Mesenteric fat pad (tissue), 1 donor: Measurements from ENCODE around the gene RBM14. TPM values are rescaled to one million over a fixed set of nuclear protein-coding genes. Genes with fewer than 3 reads are reported as not detected.
"Not testable (repeated sequence)": the region's sequence is repeated elsewhere in the genome, so short reads cannot be mapped to it uniquely, and the experiment has no call there.

ENCODE experiments used
- DNase-seq: peaks from one replicate; pipeline ENCODE4 v3.0.0-alpha.2; 2020; ENCODE audit warnings: low spot score
- total RNA-seq: library from RNA; stranded (reverse); fragmentation: NEBNext Ultra II Directional; extraction: Animal tissue kit (Norgen Biotek cat#: 25700); gene quantifications from one replicate; pipeline ENCODE4 v1.2.1, GENCODE V29; 2021
- donor health status: DM: yes; HTN: yes; CAD: no.

The RBM14 gene
- total RNA-seq, 1 donor from 2014 or later: 64.0 TPM

DNA sequence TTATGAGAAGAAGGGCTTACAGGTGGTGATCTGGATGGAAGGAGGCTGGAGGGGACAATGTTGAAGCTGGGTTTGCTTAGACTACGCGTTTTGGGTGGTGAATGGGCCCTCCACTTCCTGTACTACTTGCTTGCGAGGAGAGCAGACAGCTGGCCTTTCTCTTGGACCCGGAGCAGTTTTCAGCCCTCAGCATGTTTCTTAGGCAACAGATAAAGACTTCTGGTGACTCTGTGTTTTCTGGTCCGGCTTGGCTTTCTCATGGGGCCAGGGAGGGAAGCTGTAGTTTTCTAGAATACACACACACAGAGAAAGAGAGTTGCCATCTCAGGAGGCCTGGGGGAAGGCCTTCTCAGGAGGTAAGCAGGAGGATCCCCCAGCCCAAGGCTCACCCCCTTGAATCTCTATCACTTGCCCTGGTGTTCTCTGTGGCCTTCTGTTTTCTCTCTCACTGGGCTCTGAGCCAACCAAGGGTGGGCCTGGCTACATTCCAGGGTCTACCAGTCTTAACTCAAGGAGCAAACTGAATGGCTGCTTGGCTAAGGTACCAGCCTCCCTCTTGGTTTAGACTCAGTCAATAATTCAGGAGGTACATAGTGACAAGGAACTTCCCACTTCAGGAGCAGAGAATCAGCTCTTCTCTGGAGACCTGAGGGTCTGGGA lies 21.1 kb upstream of the RBM14 start:
- DNase-seq: no peak

DNA sequence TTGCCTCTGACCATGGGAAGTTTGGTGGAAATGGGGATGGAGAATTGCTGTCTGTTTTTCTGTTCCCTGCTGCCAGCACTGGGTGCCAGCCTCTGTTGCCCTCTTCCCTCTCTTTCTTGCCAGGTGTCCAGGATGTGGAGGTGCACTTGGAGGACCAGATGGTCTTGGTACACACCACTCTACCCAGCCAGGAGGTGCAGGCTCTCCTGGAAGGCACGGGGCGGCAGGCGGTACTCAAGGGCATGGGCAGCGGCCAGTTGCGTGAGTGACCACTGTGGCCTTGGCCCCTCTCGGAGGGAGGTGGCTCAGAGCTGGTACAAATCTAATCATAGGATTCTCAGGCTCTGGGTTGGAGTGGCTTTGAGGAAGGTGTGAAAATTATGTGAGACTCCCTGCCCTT lies 17.4 kb upstream of the RBM14 start:
- no peak for DNase-seq

DNA sequence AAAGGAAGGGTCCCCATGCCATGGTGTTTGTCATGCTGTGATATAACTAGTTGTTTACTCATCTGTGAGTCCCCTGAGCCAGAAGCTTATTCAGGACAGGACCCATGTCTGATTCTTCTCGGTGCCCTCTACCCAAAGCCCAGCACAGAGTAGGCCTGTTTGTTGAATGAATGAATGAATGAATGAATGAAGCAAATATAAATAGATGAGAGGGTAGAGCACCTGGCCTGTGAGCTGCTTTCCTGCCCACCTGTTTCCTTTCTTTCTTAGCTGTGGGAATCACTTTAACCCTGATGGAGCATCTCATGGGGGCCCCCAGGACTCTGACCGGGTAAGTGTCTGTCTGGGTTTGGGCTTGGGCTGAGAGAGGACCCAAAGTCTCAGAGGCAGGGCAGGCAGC lies 16.2 kb upstream of the RBM14 start:
- no peak for DNase-seq

DNA sequence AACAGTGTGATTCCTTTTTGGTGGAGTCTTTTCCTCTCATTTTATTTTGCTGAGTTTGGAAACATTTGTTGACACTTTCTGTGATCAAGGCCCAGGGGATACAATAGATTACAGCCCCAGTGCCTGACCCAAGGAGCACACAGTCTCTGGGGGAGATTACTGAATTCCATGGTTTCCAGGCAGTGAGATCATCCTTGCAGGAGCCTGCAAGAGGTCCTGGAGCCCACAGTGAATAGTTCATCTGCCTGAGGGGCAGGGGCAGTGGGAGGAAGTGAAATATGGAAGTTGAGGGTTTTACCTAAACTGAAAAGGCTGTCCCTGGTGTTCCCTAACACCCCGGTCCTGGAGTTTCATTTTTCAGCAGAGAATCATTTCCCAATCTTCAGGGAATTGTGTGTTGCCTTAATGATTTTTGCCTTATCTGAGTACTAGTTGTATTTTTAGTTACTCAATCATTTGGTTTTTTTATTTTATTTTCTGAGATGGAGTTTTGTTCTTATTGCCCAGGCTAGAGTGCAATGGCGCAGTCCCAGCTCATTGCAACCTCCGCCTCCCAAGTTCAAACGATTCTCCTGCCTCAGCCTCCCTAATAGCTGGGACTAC lies 15.7 kb upstream of the RBM14 start:
- no peak for DNase-seq

DNA sequence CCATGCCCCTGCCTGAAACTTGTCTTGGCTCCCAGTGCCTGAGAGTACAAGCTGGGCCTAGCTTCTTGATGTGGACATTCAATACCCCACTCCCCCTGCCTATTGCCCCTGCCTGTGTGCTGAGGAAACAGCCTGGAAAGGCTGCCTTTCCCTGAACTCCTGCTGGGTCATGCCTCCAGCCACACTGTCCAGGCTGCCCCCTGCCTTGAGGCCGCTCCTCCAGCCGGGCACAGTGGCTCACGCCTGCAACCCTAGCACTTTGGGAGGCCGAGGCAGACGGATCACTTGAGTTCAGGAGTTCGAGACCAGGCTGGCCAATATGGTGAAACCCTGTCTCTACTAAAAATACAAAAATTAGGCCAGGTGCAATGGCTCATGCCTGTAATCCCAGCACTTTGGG lies 13.4 kb upstream of the RBM14 start:
- DNase-seq: no peak

DNA sequence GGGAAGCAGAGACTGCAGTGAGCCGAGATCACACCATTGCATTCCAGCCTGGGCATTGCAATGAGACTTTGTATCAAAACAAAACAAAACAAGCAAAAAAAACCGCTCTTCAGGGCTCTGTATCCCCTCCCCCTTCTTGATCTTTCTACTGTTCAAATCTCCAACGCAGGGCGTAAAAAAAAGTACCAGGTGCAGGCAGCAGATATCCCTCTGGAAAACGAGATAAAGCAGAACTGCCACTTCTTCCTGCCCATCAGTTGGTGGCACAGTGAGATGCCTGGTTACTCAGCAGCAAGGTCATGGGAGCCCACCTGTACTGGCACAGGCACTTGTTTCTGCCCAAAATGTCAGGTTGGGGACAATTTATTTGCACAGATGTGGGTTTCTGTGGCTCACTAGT lies 12.3 kb upstream of the RBM14 start:
- no peak for DNase-seq

DNA sequence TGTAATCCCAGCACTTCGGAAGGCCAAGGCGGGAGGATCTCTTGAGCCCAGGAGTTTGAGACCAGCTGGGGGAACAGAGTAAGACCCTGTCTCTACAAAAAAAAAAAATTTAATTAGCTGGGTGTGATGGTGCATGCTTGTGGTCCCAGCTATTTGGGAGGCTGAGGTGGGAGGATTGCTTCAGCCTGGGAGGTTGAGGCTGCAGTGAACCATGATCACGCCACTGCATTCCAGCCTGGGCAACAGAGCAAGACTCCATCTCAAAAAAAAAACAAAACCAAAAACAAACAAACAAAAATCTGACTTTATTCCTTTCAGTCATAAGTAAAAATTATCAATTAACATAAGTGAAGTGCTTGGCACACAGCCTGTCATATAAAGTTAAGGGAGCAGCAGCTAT lies 9.8 kb upstream of the RBM14 start:
- not testable (repeated sequence) for DNase-seq

DNA sequence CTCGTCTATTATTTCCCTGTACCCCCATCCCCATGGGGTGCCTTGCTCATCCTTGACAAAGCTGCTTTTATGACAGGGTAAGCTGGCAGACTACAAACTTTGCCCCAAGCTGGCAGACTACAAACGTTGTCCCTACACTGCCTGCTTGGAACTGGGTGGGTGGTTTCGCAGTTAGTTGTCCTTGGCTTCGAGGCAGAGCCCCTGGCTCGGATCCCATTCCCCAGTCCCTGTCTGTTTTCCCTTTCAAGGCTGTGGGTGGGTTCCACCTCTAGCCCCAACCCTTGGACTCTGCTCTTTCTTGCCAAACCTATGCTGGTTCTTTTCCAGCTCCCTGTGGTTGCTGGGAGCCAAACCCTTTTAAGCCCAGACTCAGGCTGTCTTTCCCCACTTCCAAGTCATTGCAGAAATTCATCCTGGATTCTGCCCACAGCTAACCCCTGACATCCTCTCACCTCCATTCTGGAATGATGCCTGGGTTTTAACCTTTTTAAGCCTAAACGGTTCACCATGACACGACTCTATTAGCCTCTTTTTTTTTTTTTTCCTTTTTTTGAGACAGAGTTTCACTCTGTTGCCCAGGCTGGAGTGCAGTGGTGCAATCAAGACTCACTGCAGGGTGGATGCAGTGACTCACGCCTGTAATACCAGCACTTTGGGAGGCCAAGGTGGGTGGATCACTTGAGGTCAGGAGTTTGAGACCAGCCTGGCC lies 9.2 kb upstream of the RBM14 start:
- no peak for DNase-seq

DNA sequence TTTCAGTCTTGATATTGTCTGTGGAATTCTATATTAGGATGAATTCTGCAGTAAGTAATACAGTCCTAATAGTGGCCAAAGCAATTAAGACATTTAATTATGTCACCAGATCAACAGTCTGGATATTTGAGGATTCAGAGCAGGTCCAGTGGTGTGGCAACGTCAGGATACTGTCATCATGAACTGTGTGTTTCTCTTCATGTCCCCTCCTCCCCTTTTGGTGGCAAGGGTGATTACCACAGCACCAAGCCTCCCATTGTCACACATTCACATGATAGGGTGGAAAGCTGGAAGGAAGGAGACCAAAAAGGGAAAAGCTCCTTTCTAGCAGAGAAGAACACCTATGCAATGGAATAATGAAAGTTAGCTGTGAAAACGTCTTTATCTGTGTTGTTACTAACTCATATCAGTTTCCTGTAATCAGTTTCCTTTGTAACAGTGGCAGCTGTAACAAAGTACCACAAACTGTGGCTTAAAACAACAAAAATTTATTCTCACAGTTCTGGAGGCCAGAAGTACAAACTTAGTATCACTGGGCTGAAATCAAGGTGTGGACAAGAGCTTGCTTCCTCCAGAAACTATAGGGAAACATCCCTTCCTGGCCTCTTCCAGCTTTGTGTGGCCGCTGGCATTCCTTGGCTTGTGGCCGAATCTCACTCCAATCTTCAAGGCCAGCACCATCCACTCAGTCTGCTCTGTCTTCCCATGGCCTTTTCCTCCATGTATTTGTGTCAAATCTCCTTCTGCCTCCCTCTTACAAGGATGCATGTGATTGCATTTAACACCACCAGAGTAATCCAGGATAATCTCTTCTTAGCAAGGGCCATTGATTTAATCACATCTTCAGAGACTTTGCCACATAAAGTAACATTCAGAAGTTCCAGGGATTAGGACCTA lies 6.5 kb upstream of the RBM14 start:
- DNase-seq: no peak

DNA sequence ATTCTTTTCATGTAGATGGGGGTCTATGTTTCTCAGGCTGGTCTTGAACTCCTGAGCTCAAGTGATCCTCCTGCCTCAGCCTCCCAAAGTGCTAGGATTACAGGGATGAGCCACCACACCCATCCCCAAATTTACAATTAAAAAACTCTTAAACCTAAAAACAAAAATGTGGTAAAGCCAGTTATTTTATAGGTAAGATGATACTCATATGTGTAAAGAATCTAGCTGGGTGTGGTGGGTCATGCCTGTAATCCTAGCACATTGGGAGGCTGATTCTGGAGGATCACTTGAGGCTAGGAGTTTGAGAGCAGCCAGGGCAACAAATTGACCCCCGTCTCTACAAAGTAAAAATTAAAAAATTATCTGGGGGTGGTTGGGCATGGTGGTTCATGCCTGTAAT lies 4.0 kb upstream of the RBM14 start:
- DNase-seq: no peak

DNA sequence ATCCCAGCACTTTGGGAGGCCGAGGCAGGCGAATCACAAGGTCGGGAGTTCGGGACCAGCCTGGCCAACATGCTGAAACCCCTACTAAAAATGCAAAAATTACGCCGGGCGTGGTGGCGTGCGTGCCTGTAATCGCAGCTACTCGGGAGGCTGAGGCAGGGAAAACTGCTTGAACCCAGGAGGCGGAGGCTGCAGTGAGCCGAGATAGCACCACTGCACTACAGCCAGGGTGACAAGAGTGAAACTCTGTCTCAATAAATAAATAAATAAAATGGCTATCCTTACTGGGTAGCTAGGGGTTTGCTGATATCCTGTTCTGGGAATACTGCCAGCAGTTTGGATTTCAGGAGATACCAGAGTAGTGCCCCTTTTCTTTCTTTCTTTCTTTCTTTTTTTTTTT lies 2.4 kb upstream of the RBM14 start:
- DNase-seq: no peak

DNA sequence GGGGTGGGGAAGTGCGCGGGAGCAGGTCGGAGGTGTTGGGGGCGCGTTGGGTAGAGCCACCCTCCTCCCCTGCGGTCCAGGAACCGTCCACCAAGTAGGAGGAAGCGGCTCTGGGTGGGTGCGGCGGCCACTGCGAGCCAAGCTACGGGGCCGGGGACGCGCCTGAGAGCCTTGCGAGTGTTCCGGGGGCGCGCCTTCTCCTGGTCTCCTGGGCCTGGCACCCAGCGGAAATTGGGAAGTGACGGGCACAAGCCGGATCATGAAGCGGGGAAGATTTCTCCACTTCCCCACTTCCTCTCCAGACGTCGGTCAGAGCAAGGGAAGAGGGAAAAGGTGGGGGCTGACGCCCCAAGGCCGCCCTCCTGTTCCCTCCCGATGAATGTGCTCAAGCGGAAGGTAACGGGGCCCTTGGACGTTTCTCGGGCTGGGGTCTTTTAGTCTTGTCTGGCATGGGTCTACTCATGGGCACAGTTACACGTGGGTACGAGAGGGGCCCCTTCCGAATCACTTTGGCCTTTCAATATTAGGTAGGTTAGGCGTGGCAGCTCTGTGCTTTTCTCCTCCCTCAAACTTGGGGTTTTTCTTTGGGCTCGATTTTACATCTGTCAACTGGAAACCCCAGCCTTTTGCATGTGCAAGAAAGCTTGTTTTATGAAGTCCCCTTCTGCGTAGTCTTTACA lies 865 bp downstream of the RBM14 start:
- DNase-seq: peak; percentile 93

DNA sequence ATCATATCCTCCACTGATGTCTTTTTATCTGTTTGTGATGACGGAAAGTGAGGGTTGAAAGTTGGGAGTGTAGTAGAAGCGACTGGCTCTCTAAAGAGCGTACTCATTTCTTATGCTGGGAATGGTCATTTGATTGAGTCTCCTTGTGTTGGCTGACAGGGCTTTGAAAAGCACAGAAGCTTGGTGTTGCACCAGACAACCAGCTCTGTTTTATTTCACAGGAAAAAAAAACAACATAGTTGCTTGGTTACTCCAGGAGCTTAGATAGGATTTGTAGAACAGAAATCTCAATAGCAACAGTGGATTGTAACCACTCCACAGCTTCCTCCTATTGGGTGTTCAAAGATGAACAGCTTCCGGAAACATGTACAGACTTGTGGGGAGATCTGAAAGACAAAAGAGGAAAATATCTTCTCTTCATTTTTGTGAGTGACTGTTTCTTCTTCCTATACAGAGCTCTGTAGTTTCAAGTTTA lies 2.7 kb downstream of the RBM14 start:
- no peak for DNase-seq

DNA sequence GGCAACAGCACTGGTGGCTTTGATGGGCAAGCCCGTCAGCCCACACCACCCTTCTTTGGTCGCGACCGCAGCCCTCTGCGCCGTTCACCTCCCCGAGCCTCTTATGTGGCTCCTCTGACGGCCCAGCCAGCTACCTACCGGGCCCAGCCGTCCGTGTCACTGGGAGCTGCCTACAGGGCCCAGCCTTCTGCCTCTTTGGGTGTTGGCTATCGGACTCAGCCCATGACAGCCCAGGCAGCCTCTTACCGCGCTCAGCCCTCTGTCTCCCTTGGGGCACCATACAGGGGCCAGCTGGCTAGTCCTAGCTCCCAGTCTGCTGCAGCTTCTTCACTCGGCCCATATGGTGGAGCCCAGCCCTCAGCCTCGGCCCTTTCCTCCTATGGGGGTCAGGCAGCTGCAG lies 8.0 kb downstream of the RBM14 start:
- no peak for DNase-seq

DNA sequence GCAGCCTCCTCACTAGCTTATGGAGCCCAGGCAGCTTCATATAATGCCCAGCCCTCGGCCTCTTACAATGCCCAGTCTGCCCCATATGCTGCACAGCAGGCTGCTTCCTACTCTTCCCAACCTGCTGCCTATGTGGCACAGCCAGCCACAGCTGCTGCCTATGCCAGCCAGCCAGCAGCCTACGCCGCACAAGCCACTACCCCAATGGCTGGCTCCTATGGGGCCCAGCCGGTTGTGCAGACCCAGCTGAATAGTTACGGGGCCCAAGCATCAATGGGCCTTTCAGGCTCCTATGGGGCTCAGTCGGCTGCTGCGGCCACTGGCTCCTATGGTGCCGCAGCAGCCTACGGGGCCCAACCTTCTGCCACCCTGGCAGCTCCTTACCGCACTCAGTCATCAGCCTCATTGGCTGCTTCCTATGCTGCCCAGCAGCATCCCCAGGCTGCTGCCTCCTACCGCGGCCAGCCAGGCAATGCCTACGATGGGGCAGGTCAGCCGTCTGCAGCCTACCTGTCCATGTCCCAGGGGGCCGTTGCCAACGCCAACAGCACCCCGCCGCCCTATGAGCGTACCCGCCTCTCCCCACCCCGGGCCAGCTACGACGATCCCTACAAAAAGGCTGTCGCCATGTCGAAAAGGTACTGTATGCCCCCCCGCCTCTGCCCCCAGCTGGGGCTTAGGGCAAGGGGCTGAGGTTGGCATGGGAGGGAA lies 8.8 kb downstream of the RBM14 start:
- no peak for DNase-seq

DNA sequence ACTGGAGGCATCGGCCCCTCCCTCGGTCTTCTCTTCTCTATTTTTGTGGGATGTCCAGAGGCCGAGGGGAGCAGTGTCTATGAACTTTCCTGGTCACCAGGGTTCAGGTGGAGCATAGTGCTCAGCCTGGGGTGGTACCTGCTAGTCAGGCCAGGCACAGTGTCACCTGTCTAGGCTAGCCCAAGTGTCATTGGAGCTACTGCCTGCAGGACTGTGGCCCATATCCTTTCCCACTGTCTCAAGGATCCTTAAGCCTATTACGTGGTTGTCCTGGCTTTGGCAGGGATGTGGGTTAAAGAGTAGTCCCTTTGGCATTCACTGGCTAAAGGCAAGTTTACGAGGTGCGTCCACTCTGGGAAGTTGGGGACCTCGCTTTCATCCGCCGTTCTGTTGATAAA lies 9.3 kb downstream of the RBM14 start:
- DNase-seq: no peak

DNA sequence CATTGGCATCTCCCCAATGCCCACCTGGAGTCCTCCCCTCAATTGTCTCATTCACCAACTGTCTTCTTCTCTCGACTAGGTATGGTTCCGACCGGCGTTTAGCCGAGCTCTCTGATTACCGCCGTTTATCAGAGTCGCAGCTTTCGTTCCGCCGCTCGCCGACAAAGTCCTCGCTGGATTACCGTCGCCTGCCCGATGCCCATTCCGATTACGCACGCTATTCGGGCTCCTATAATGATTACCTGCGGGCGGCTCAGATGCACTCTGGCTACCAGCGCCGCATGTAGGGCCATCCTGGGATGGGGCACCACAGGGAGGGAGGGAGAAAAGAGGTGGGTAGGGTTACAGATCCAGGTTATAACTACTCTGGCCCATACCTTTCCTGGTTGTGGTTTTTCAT lies 10.0 kb downstream of the RBM14 start:
- no peak for DNase-seq

DNA sequence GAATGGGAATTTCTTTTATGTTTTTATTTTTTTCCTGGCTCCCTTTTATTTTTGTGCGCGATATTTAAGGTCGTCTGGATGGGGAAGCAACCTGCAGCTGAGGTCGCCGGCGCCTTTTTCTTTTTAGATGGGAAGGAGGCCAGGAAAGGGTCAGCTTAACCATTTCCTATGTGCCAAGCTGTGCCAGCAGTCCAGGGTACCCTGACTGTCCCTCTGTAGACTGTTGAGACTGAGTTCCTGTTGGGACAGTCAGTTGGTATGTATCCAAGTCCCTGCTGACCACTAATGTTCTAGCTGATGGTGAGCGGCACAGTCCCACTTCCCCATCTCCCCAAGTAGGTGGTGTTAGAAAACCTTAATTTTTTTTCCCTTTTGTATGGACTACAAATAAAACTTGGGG lies 10.5 kb downstream of the RBM14 start:
- no peak for DNase-seq

DNA sequence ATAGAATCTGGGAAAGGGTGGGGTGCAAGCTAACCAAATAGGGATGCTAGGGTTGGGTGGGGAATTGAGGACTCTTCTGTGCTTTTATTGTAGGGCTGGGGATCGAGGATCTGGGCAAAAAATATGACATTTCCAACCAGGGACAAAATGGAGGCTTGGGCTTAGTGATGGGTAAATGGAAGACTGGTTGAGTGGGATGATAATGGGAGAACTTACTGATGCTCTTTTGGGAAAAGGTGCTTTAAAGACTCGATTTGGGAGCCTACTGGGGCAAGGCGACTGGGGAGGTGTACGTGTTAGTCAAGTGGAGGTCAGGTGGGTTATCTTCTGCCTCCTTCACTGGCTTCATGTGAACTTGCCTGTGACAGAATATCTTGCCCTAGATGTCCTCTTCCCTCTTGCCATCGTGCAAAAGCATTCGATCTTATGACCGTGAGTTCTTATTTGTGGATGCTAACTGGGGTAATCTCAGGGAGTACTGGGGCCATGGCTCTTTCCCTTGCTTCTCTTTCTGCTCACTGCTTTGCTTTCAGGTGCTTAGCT lies 11.7 kb downstream of the RBM14 start:
- DNase-seq: no peak

DNA sequence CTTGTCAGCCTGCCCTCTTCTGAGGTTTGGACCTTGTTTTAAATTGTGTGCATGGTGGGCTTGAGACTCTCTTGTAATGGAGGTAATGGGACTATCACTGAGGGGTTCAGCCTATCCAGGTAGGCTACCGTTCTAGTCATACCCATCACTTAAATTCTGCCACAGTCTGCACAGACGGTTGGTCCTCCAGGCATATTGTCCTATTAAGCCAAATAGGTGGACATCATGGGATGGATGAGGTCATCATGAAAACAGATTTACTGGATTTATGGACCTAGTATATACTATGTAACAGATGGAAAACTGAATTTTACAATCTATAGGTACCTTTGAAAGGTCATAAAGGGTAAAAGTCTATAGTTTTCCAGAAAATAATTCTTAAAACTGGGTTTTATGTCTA lies 12.9 kb downstream of the RBM14 start:
- no peak for DNase-seq
